Ishikawa (cell line): ENCODE measurements around the gene DCAF8.

Experiments used
- MAX ChIP-seq: IDR thresholded peaks from 2 replicates; pipeline ENCODE4 v1.6.1; 2012
- RAD21 ChIP-seq: IDR thresholded peaks from 2 replicates; pipeline ENCODE4 v1.6.1; 2012; ENCODE audit warnings: low read depth
- REST ChIP-seq: IDR thresholded peaks from 2 replicates; pipeline ENCODE4 v1.6.1; 2012; ENCODE audit warnings: low read depth, mild to moderate bottlenecking
- YY1 ChIP-seq: IDR thresholded peaks from 2 replicates; pipeline ENCODE4 v1.6.1; 2012; ENCODE audit warnings: low read depth

- TF ChIP-seq REST: no peak
- no peak for TF ChIP-seq YY1
- no peak for TF ChIP-seq RAD21
- no peak for TF ChIP-seq MAX
Observed at GRCh38 chr1:160225345-160225744, 37.0 kb downstream of the DCAF8 start.
